ENCODE data around the gene GRIK3.

- no peak for TF ChIP-seq EZH2phosphoT487 (IDR thresholded peaks at IDR 0.05; ENCODE audit: borderline replicate concordance)
- TF ChIP-seq, protein P1, sequence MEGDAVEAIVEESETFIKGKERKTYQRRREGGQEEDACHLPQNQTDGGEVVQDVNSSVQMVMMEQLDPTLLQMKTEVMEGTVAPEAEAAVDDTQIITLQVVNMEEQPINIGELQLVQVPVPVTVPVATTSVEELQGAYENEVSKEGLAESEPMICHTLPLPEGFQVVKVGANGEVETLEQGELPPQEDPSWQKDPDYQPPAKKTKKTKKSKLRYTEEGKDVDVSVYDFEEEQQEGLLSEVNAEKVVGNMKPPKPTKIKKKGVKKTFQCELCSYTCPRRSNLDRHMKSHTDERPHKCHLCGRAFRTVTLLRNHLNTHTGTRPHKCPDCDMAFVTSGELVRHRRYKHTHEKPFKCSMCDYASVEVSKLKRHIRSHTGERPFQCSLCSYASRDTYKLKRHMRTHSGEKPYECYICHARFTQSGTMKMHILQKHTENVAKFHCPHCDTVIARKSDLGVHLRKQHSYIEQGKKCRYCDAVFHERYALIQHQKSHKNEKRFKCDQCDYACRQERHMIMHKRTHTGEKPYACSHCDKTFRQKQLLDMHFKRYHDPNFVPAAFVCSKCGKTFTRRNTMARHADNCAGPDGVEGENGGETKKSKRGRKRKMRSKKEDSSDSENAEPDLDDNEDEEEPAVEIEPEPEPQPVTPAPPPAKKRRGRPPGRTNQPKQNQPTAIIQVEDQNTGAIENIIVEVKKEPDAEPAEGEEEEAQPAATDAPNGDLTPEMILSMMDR (conservative IDR thresholded peaks at IDR 0.05; ENCODE audit: low read length), result no peak
These were observed 79.3 kb downstream of the GRIK3 start for GRCh38 chr1:36955016-36955415.

Data from Loucy (cell line).